GM19099 (cell line): ENCODE measurements around the gene XRCC3.

Experiments
- POLR2A ChIP-seq: IDR thresholded peaks from 3 replicates; pipeline ENCODE4 v1.6.1; 2011; ENCODE audit warnings: low read depth; ENCODE audit not compliant: insufficient read length; ENCODE audit errors: extremely low read depth

Gene XRCC3

GRCh38 chr14:103699901-103700752 lies 15.1 kb downstream of the XRCC3 start:
- TF ChIP-seq POLR2A = no peak

GRCh38 chr14:103699261-103699661 lies 16.0 kb downstream of the XRCC3 start:
- TF ChIP-seq POLR2A = no peak

GRCh38 chr14:103698380-103699260 lies 16.6 kb downstream of the XRCC3 start:
- TF ChIP-seq POLR2A = peak; percentile 6

DNA sequence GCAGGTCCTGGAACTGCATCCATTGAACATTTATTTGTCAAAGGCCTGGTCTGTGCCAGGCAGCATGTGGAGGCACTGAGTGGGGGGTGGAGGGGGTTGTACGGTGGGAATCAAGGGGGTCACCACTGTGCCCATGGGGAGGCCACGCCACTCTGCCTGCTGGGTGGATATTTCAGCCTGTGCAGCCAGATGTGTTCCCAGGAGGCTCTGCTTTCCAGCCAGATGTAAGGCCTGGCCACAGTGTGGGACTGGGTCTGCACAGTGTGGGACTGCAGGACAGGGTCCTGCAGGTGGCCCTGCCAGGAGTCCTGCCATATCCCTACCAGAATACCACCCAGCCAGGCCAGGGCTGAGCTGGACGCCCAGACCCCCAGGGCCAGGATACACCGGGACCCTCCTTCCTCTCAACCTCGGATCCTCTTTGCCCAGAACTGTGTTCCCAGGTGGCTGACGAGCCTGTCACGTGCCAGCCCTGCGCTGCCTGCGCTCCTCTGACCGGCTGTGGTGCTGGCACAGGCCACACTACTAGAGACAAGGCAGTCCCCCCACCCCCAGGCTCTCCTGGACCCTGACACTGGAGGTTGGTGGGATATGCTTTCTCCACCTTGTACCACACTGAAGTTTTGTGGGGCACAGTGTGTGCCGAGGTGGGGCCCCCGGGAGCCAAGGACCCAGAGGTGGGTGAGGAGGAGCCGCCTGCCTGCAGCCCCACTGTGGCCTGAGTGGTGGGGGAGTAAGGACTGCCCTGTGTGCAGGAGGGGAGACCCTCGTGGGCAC lies 17.5 kb downstream of the XRCC3 start:
- no peak for TF ChIP-seq POLR2A

- no peak for TF ChIP-seq POLR2A
Measured at GRCh38 chr14:103697206-103697602, 18.0 kb downstream of the XRCC3 start.

GRCh38 chr14:103696466-103697071 lies 18.7 kb downstream of the XRCC3 start:
- TF ChIP-seq POLR2A = no peak

GRCh38 chr14:103696070-103696402 lies 19.2 kb downstream of the XRCC3 start:
- peak; percentile 17 for TF ChIP-seq POLR2A

GRCh38 chr14:103695296-103696069 lies 19.8 kb downstream of the XRCC3 start:
- no peak for TF ChIP-seq POLR2A

DNA sequence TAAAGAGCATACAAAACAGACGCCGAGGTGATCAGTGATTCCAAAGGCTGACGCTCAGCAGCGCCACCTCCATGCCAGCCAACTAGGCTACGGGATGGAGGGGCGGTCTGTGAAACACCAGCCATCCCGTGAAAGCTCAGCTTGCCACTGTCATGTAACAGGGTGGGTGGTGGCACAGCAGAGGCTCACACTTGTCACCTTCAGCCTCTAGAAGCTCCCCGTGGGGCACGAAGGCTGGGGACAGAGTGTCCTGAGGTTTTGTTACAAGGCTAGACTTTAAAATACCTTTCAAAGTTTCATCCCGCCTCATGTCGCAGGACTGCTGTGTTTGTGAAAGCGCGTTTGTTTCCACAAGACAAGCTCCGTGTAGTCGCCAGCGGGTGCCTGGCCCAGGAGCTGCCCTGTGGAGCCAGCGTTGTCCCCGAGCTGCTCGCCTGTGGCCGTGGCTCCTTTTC lies 20.7 kb downstream of the XRCC3 start:
- TF ChIP-seq POLR2A = no peak

GRCh38 chr14:103693515-103693914 lies 21.7 kb downstream of the XRCC3 start:
- TF ChIP-seq POLR2A = no peak

DNA sequence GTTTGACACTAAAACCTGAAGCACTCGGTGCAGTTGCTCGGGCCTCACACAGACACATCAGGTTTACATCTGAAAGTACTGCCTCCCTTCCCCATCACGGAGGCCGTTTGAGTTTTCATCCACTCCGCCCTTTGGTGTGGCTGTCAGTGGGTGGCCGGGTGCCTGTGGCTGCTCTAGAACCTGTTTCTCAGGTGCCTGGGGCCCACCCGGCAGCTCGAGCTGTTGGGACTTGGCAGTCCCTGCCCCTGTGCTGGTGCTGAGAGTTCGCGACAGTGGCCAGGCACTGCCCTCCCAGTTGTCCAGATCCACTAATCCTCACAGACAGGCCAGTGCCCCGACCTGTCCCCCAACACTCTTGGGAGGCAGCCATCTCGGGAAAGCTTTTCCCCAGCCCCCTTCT lies 22.4 kb downstream of the XRCC3 start:
- TF ChIP-seq POLR2A = no peak

- no peak for TF ChIP-seq POLR2A
Measured at GRCh38 chr14:103692159-103692558, 23.1 kb downstream of the XRCC3 start.

GRCh38 chr14:103690332-103690731 lies 24.9 kb downstream of the XRCC3 start:
- TF ChIP-seq POLR2A = no peak
